ENCODE data around the gene VCAN.

Gene VCAN

GRCh38 chr5:83498585-83498984, 27.0 kb downstream of the VCAN start:
- no peak for DNase-seq

GRCh38 chr5:83503662-83504061, 32.1 kb downstream of the VCAN start:
- no peak for DNase-seq

- no peak for DNase-seq
Observed at GRCh38 chr5:83507431-83507830, 35.9 kb downstream of the VCAN start.

- DNase-seq = no peak
Observed at GRCh38 chr5:83509540-83509939, 38.0 kb downstream of the VCAN start.

- no peak for DNase-seq
Observed at GRCh38 chr5:83510260-83510659, 38.7 kb downstream of the VCAN start.

GRCh38 chr5:83512061-83512745, 40.7 kb downstream of the VCAN start:
- DNase-seq = no peak

- no peak for DNase-seq
Observed at GRCh38 chr5:83513081-83513480, 41.5 kb downstream of the VCAN start.

- DNase-seq = no peak
Observed at GRCh38 chr5:83513491-83513890, 41.9 kb downstream of the VCAN start.

GRCh38 chr5:83516377-83516776, 44.8 kb downstream of the VCAN start:
- no peak for DNase-seq

- DNase-seq = no peak
Observed at GRCh38 chr5:83517072-83517687, 45.6 kb downstream of the VCAN start.

GRCh38 chr5:83517688-83518085, 46.1 kb downstream of the VCAN start:
- no peak for DNase-seq

GRCh38 chr5:83518319-83519061, 46.9 kb downstream of the VCAN start:
- no peak for DNase-seq

GRCh38 chr5:83522446-83522845, 50.9 kb downstream of the VCAN start:
- no peak for DNase-seq

GRCh38 chr5:83523929-83524328, 52.4 kb downstream of the VCAN start:
- no peak for DNase-seq

GRCh38 chr5:83524345-83524744, 52.8 kb downstream of the VCAN start:
- DNase-seq = no peak

- DNase-seq = no peak
Observed at GRCh38 chr5:83524991-83525390, 53.4 kb downstream of the VCAN start.

GRCh38 chr5:83526289-83526688, 54.7 kb downstream of the VCAN start:
- no peak for DNase-seq

- no peak for DNase-seq
Observed at GRCh38 chr5:83527221-83527620, 55.7 kb downstream of the VCAN start.

GRCh38 chr5:83527722-83528438, 56.3 kb downstream of the VCAN start:
- no peak for DNase-seq

- DNase-seq = no peak
Observed at GRCh38 chr5:83528439-83528769, 56.9 kb downstream of the VCAN start.

GRCh38 chr5:83530193-83530592, 58.6 kb downstream of the VCAN start:
- DNase-seq = no peak

GRCh38 chr5:83531661-83532060, 60.1 kb downstream of the VCAN start:
- DNase-seq = no peak

- no peak for DNase-seq
Observed at GRCh38 chr5:83538786-83539462, 67.4 kb downstream of the VCAN start.
